Smooth muscle cell (in vitro differentiated cells): ENCODE results near the gene SLC9A9. TPM values are rescaled to one million over a fixed set of nuclear protein-coding genes. Genes with fewer than 3 reads are reported as not detected.
A peak's percentile ranks its signal among the peaks of the same experiment; 100 is the strongest.

Experiments
- DNase-seq: peaks from one replicate; lab custom pipeline; 2025; ENCODE audit not compliant: unreplicated experiment; lab: John Stamatoyannopoulos, UW
- H2AFZ ChIP-seq: fragments of 200-600 bp; sonication (generic); 2 replicates; pipeline ENCODE4 v1.6.0; 2016; ENCODE audit warnings: antibody characterized with exemption, low read depth, mild to moderate bottlenecking
- H3F3A ChIP-seq: fragments of 200-600 bp; sonication (generic); 2 replicates; pipeline ENCODE4 v1.6.0; 2017; ENCODE audit warnings: antibody characterized with exemption, low read depth
- H3K27ac ChIP-seq: fragments of 200-600 bp; sonication (generic); 2 replicates; pipeline ENCODE4 v1.5.1; 2016; ENCODE audit warnings: low read depth, mild to moderate bottlenecking
- H3K27me3 ChIP-seq: fragments of 200-600 bp; sonication (generic); 2 replicates; pipeline ENCODE4 v1.6.1; 2016; ENCODE audit warnings: low read depth, mild to moderate bottlenecking
- H3K36me3 ChIP-seq: fragments of 200-600 bp; sonication (generic); 2 replicates; pipeline ENCODE4 v1.5.1; 2016; ENCODE audit warnings: low read depth
- H3K4me1 ChIP-seq: fragments of 200-600 bp; sonication (generic); 2 replicates; pipeline ENCODE4 v1.5.1; 2016; ENCODE audit warnings: low read depth
- H3K4me2 ChIP-seq: fragments of 200-600 bp; sonication (generic); 2 replicates; pipeline ENCODE4 v1.6.0; 2016; ENCODE audit warnings: mild to moderate bottlenecking
- H3K4me3 ChIP-seq: fragments of 200-600 bp; sonication (generic); 2 replicates; pipeline ENCODE4 v1.5.1; 2016; ENCODE audit warnings: mild to moderate bottlenecking
- H3K79me2 ChIP-seq: fragments of 200-600 bp; sonication (generic); 2 replicates; pipeline ENCODE4 v1.6.0; 2016; ENCODE audit warnings: low read depth, mild to moderate bottlenecking
- H3K9ac ChIP-seq: fragments of 200-600 bp; sonication (generic); 2 replicates; pipeline ENCODE4 v1.6.0; 2016; ENCODE audit warnings: low read depth
- H3K9me3 ChIP-seq: fragments of 200-600 bp; sonication (generic); replicated peaks from 2 replicates; pipeline ENCODE4 v1.5.1; 2016; ENCODE audit warnings: low read depth
- H4K20me1 ChIP-seq: fragments of 200-600 bp; sonication (generic); 2 replicates; pipeline ENCODE4 v1.6.0; 2016; ENCODE audit warnings: low read depth
- WGBS: methylation state at CpG from one replicate; pipeline ENCODE4 v1.1.7; 2016; ENCODE audit warnings: low lambda C conversion rate; 5-methylcytosine and 5-hydroxymethylcytosine counted together
- polyA plus RNA-seq: library from polyadenylated mRNA; unstranded; fragments of >200 nt; fragmentation: Nextera tagmentation; extraction: Ambion mirVana; gene quantifications from 2 replicates; pipeline ENCODE4 v1.2.1, GENCODE V29; 2016
- total RNA-seq: library from RNA; depleted of rRNA; stranded (reverse); fragments of >200 nt; gene quantifications from 2 replicates; pipeline ENCODE4 v1.2.3, GENCODE V29; 2014
- TF ChIP-seq, protein P1 (sequence below): fragments of 200-600 bp; sonication (generic); IDR thresholded peaks from 2 replicates; pipeline ENCODE4 v1.5.1; 2017; ENCODE audit warnings: borderline replicate concordance, mild to moderate bottlenecking, antibody characterized with exemption; ENCODE audit not compliant: insufficient read depth, poor library complexity, severe bottlenecking

Gene SLC9A9
- total and polyA plus RNA-seq, 2 experiments from 2014 or later, result 4.0 to 8.9 TPM

DNA sequence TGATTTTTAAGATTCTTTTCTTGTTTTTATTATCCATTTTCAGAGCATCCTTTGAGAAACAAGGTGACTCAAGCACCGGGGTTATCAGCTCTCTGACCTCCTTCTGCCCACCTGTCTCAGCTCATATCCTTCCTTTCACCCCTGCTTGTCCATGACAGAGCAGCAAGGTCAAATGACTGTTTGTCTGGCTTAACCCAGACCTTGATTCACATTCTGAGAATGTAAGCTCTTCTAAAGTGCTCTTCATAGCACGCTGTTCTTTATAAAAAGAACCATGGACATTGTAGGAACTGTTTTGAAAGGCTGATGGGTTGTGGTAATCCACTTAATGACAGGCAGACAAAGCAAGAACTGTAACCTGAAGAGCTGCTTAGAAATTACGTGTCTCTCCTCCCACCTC, 606.2 kb downstream of the SLC9A9 start:
- H4K20me1 ChIP-seq, result no peaks in the 10 kb centered on the region
- no peak for DNase-seq
- H3K36me3 ChIP-seq, result no peaks in the 10 kb centered on the region
- H3K4me3 ChIP-seq, result no peak overlapping the region
- H3F3A ChIP-seq, result no peaks in the 10 kb centered on the region
- no peak overlapping the region for H3K9ac ChIP-seq
- H2AFZ ChIP-seq, result no peak overlapping the region
- peaks cover 4% of the 10 kb centered on the region for H3K4me1 ChIP-seq
- H3K79me2 ChIP-seq, result no peaks in the 10 kb centered on the region
- H3K27ac ChIP-seq, result peak overlapping the region; percentile 80
- H3K9me3 ChIP-seq, result no peaks in the 10 kb centered on the region
- TF ChIP-seq, protein P1, sequence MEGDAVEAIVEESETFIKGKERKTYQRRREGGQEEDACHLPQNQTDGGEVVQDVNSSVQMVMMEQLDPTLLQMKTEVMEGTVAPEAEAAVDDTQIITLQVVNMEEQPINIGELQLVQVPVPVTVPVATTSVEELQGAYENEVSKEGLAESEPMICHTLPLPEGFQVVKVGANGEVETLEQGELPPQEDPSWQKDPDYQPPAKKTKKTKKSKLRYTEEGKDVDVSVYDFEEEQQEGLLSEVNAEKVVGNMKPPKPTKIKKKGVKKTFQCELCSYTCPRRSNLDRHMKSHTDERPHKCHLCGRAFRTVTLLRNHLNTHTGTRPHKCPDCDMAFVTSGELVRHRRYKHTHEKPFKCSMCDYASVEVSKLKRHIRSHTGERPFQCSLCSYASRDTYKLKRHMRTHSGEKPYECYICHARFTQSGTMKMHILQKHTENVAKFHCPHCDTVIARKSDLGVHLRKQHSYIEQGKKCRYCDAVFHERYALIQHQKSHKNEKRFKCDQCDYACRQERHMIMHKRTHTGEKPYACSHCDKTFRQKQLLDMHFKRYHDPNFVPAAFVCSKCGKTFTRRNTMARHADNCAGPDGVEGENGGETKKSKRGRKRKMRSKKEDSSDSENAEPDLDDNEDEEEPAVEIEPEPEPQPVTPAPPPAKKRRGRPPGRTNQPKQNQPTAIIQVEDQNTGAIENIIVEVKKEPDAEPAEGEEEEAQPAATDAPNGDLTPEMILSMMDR, result no peak
- peak overlapping the region; percentile 23 for H3K4me2 ChIP-seq
- WGBS, result 32% methylated on average over 3 of the region's 3 CpGs
- no peaks in the 10 kb centered on the region for H3K27me3 ChIP-seq

DNA sequence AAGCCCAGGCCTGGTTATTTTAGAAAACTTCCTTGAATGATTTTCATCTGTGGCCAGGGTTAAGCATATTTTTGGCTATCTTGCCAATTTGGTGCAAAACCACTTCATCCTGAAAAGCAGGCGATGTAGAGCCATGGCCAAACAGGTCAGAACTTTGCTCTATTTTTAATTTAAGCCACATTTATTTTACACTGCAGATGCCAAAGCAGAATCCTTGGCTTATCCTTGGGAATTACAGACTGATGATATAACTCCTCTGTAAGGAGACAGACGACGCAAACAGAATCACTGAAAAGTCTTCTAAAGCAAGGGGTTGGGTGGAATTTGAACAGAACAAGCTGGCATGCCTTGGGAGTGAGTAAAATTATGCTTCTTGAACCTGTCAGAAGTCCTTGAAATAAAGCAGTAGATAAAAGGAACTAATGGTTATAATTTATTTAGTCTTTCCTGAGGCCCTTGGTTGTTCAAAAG, 606.8 kb downstream of the SLC9A9 start:
- no peak overlapping the region for H3K4me3 ChIP-seq
- no peak for DNase-seq
- no peaks in the 10 kb centered on the region for H3K79me2 ChIP-seq
- no peaks in the 10 kb centered on the region for H3F3A ChIP-seq
- TF ChIP-seq, protein P1, result no peak
- peaks cover 7% of the 10 kb centered on the region for H3K4me1 ChIP-seq
- WGBS, result 21% methylated on average over 3 of the region's 3 CpGs
- H3K4me2 ChIP-seq, result peak overlapping the region; percentile 23
- H3K9ac ChIP-seq, result no peak overlapping the region
- no peak overlapping the region for H2AFZ ChIP-seq
- H3K9me3 ChIP-seq, result no peaks in the 10 kb centered on the region
- H3K27me3 ChIP-seq, result no peaks in the 10 kb centered on the region
- no peaks in the 10 kb centered on the region for H4K20me1 ChIP-seq
- no peaks in the 10 kb centered on the region for H3K36me3 ChIP-seq
- H3K27ac ChIP-seq, result peak overlapping the region; percentile 80

DNA sequence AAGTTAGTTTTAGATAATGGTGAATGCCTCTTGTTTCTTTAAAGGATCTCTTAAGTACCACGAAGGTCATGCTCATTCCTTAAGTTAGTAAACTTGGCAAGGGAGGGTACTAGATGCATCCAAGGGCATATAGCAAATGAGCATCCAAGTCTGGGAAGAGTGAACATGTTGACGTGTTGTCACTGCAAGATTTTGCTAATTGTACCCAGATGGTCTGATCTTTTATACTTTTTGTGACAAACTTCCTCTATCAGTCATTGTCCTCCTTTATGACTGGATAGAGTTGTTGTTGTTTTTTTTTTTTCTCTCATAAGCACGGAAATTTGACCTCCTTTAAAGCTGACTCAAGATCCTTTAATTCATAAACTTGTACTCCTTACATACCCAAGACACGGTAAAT, 607.4 kb downstream of the SLC9A9 start:
- Histone ChIP-seq H3K79me2 (no peaks in the 10 kb centered on the region), H3K4me2 (peak overlapping the region; percentile 23), H3K9ac (no peak overlapping the region), H3K27me3 (no peaks in the 10 kb centered on the region), H2AFZ (no peak overlapping the region), H3K9me3 (no peaks in the 10 kb centered on the region), H4K20me1 (no peaks in the 10 kb centered on the region), H3K27ac (peak overlapping the region; percentile 80), H3K36me3 (no peaks in the 10 kb centered on the region), H3K4me3 (no peak overlapping the region), H3F3A (no peaks in the 10 kb centered on the region), H3K4me1 (peaks cover 13% of the 10 kb centered on the region)
- 55% methylated on average over 4 of the region's 4 CpGs for WGBS
- TF ChIP-seq, protein P1, result no peak
- no peak for DNase-seq

DNA sequence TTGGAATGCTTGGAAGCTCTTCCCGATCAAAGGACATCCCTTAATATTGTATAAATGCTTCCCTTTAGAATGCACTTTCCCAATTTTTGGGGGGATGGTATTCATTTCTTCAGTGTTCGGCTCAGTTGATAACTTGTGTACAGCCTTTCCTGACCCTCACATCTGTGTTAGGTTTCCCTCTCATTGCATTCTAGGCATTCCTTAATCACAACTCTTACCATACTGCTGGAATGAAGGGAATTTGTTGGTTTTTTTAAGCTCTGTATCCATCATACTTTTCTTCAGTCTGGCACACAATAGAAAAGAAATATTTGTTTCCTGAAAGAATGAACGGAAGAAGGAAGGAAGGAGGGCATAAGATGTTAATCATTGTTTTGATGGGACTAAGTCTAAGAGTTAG, 609.2 kb downstream of the SLC9A9 start:
- H3K4me1 ChIP-seq, result peaks cover 14% of the 10 kb centered on the region
- no peak overlapping the region for H2AFZ ChIP-seq
- H3K36me3 ChIP-seq, result no peaks in the 10 kb centered on the region
- no peak overlapping the region for H3K27ac ChIP-seq
- no peak overlapping the region for H3K4me3 ChIP-seq
- no peak overlapping the region for H3K4me2 ChIP-seq
- H3K9me3 ChIP-seq, result no peaks in the 10 kb centered on the region
- TF ChIP-seq, protein P1, result no peak
- no peaks in the 10 kb centered on the region for H3F3A ChIP-seq
- WGBS, result 66% methylated on average over 3 of the region's 3 CpGs
- no peaks in the 10 kb centered on the region for H3K27me3 ChIP-seq
- no peak overlapping the region for H3K9ac ChIP-seq
- H3K79me2 ChIP-seq, result no peaks in the 10 kb centered on the region
- DNase-seq, result no peak
- no peaks in the 10 kb centered on the region for H4K20me1 ChIP-seq
